D341Med (cell line): ENCODE data around the gene C2orf68.
"Not testable (repeated sequence)": the region's sequence is repeated elsewhere in the genome, so short reads cannot be mapped to it uniquely, and the experiment has no call there.

Experiments
- DNase-seq: peaks from one replicate; pipeline ENCODE4 v3.0.0; 2012; ENCODE audit warnings: low spot score

The C2orf68 gene

GRCh38 chr2:85628658-85629057 lies 16.8 kb upstream of the C2orf68 start:
- no peak for DNase-seq

GRCh38 chr2:85623991-85624390 lies 12.1 kb upstream of the C2orf68 start:
- no peak for DNase-seq

DNA sequence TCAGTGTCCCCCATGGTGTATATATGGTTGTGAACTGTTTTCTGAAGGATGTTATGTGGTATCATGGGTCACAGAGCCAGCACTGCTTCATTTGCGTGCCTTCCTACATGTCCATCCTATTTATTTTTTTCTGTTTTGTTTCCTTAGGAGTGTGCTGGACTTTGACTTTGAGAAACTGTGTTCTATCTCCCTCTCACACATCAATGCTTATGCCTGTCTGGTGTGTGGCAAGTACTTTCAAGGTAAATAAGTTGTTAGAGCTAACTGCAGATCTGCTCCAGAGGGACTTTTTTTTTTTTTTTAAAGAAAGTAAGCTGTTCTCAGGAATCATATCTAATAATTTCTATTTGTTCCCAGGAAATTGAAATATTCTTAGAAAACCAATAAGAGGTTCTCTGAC lies 9.5 kb upstream of the C2orf68 start:
- DNase-seq, result no peak

GRCh38 chr2:85619617-85620016 lies 7.8 kb upstream of the C2orf68 start:
- DNase-seq, result no peak

DNA sequence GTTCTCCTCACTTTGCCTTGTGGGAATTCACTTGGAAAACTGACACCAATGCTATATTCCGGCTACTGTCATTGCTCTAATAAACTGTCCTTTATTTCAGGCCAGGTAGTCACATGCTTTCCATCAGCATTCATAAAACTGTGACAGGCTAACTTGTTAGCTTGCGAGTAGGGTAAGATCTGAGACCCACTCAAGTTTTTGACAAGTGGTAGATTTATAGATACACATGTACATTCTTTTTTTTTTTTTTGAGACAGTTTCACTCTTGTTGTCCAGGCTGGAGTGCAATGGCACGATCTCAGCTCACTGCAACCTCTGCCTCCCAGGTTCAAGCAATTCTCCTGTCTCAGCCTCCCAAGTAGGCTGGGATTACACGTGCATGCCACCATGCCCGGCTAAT lies 5.9 kb upstream of the C2orf68 start:
- DNase-seq, result not testable (repeated sequence)

DNA sequence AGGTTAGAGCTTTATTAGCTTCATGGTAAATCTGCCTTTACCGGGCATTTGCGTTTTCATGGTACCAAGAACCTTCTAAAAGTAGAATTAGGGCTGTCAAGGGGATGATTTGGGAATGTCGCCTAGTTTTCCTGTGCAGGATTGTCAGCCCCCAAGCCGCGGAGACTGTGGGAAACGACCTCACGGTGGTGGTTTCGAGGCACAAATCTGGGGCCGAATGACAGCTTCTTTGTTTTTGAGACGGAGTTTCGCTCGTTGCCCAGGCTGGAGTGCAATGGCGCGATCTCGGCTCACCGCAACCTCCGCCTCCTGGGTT lies 3.5 kb upstream of the C2orf68 start:
- no peak for DNase-seq

GRCh38 chr2:85614757-85615156 lies 2.9 kb upstream of the C2orf68 start:
- not testable (repeated sequence) for DNase-seq

DNA sequence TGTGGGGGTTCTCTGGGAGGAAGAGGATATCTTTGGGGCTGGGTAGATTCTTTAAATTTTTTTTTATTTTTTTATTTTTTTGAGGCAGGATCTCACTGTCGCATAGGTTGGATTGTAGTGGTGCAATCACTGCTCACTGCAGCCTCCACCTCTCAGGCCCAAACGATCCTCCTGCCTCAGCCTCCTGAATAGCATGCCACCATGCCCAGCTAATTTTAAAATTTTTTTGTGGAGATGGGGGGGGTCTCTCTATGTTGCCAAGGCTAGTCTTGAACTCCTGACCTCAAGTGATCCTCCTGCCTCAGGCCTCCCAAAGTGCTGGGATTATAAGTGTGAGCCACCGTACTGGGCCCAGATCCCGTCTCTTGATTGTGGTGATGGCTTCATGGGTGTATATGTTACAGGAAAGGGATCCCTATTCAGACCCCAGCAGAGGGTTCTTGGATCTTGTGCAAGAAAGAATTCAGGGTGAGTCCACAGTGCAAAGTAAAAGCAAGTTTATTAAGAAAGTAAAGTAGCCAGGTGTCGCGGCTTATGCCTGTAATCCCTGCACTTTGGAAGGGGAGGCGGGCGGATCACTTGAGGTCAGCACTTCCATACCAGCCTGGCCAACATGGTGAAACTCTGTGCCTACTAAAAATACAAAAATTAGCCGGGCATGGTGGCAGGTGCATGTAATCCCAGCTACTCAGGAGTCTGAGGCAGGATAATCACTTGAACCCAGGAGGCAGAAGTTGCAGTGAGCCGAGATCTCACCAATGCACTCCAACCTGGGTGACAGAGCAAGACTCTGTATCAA lies 2.0 kb upstream of the C2orf68 start:
- DNase-seq, result no peak

- no peak for DNase-seq
Measured at GRCh38 chr2:85611217-85611704, 605 bp downstream of the C2orf68 start.

GRCh38 chr2:85607268-85608215 lies 4.3 kb downstream of the C2orf68 start:
- DNase-seq, result no peak

DNA sequence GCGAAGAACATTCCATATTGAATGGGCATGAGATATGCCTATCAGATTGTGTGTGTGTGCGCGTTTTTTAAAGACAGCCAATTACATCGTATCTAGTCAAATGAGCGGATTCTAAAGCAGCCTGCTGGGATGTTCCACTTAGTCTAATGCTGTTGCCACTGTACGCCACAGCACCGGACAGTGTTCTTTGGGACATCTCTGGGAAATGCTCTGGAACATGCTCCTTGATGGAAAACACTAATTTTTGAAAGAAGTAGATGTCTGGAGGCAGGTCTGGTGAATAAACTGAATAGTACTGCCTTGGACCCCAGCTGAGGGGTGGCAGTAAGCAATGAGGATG lies 5.8 kb downstream of the C2orf68 start:
- DNase-seq, result no peak

DNA sequence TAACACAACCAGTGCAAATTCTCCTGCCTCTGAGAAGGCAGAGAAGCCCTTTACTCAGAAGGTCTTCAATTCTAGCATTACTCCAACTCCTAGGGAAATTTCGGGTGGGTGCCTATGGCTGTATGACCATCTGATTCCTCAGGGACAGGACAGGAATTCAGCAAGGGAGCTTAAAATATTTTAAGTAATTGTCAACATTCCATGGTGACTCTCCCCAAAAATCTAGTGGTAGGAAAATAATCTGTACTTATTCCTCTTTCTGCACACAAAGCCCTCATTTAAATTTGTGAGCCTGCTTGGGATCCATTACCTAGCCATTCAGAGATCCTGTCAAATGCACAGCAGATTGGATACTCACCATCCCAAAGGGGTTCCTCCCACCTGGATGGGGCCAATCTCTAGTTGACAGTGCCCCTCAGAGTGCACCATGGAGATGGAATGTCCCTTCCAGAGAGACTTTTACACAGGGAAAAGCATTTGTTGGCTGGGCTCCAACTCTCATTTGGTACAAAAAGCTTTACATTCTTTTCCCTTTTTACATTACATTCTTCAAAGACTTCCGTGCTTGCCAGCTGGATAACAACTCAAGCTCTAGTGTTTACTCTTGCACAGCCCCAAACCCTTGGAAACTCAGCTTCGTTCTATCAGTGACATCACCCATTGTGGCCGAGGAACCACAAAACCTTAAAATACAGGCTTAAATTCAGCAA lies 6.3 kb downstream of the C2orf68 start:
- DNase-seq, result no peak

DNA sequence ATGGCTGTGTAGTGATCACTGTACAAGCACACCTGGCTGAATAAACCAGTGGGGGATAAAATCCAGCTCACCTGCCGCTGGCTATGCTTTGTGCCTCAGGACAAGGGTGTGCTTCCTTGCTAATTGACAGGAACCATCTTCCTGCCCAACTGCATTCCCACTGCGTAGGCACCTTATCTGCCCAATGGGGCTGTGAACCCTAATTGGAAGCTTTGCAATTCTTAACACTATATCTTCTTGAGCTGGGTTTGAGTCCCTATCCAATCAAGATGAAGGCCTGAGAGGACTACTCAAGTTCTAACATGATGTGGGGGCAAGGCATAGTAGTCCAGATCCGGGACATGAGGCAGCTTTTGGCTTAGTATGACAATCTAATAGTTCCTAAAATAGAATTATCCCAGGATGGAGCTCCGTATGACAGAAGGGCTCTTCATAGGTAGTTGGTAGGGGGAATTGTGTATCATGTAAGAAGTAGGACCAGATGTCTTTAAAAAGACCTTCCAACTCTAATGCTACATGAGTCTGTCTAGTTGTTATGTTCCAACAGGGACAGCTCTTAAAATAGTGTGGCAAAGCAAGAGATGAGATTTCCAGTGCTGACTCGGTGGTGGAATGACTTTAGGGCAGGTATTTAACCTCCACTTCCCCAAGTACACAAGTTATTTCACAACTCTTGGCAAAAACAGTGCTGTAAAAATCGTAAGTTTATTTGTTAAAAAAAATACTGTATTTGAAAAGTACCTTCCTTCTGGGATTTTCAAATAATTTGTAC lies 7.1 kb downstream of the C2orf68 start:
- DNase-seq, result no peak

- not testable (repeated sequence) for DNase-seq
Measured at GRCh38 chr2:85604133-85604444, 7.8 kb downstream of the C2orf68 start.

DNA sequence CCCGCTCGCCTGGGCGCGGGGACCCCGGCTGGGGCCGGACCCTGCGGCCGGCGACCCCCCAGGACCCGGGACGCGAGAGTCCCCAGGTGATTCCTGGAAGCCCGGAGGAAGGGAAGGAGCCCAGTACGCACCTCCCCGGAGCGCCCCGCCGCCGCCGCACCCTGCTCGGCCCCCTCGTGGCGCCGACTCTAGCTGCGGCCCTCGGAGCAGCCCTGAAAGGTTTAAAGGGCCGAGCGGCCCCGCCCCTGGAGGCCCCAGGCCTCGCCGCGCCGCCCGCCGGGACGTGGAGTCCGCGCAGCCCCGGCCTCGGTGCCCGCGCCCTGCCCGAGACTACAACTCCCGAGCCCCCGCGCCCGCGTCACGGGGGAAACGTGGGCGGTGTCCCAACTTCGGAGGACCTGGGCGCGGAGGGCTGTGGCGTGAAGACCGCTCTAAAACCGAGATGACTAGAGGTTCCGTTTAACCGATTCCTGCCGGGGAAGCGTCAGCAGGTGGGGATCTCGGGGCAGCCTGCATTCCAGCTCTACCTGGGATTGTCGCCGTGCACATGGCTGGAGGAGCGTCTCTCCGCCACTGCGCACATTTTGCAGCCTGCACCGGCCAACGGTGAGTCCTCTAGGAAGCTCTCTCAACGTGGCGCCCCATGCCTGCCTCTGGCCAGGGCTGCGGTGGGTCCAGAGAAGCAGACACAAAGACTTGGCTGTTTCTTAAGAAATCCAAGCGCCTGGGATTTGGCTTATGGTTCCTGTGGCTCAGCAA lies 9.2 kb downstream of the C2orf68 start, which contains the start of gene TMEM150A:
TSS of gene TMEM150A (minus strand) at position 223 of the 759 bp plus-strand sequence. CDS start 750 bp downstream, outside the sequence.
- DNase-seq, result peak; percentile 95

DNA sequence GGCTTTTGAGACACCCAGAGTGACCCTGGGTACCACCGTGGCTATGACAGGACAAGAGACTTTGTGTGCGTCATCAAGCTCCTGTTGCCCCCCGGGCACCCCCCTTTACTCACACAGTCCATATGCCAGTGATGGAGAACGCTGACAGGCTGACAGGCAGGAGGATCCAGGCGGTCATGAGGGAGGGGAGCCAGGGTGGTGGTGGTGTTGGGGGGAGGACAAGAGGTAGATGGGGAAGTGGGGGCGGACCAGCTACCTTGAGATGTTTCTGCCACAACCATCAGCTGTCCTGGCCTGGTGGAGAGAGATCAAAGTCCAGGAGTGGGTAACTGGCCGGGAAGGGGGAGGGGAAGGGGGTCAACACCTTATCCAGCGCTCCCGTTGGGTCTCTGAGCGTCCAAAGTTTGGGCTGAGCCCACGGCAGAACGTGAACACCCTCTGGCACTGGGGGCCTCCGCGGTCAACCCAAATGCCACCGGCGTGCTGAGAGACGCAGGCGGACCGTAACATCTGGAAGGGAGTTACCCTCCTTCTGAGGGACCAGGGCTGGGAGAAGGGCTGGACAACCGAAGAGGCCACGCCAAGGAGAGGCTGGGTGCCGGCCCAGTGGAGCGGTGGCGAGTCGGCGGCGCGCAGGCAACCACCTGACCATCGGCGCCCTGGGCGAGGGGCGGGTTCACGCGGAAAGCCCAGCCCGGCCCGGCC lies 9.9 kb downstream of the C2orf68 start:
- no peak for DNase-seq

- DNase-seq, result no peak
Measured at GRCh38 chr2:85600951-85601770, 10.7 kb downstream of the C2orf68 start.

DNA sequence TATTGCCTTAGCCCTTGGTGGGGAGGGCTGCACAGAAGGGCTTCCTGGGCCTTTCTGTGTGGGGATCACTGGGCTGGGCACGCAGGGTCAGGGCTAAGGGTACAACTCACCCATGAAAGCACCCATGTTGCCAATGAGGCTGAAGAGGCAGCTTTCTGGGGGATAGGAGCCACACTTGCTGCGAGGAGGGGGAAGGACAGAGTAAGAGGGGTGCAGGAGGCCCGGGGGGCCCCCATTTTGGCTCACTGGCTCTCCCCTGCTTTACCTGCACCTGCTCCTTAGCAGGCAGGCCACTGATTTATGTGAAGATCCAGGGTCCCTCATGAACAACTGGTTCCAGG lies 11.7 kb downstream of the C2orf68 start:
- no peak for DNase-seq

GRCh38 chr2:85599468-85600234 lies 12.2 kb downstream of the C2orf68 start:
- no peak for DNase-seq
